ENCODE measurements around the gene DEPDC5. TPM values are rescaled to one million over a fixed set of nuclear protein-coding genes. Genes with fewer than 3 reads are reported as not detected.
A peak's percentile ranks its signal among the peaks of the same experiment; 100 is the strongest.
"Not testable (repeated sequence)": the region's sequence is repeated elsewhere in the genome, so short reads cannot be mapped to it uniquely, and the experiment has no call there.

The DEPDC5 gene
- total RNA-seq, 1 experiment from 2014 or later, result 7.9 TPM

DNA sequence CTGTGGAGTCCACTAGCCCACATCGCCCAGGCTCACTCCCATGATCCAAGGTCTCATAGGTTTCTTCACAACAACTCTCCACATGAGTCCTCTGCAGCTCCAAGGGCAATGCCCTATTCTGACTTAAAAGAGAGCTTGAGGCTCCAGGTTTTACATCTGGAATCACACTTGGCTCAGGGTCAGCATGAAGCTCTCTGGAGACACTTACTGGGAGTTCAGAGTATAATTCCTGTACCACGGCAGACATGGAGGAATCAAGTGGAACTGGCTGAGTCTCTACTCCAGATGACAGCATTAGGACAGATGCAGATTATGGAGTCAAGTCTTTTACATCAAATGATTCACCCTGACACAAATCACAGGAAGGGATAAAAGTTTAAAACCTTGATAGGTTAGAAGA is 15.3 kb upstream of the DEPDC5 start:
- intact Hi-C loops (cut with micrococcal nuclease), result no loop called here
- TF ChIP-seq EZH2phosphoT487 (IDR thresholded peaks at IDR 0.05; ENCODE audit: borderline replicate concordance, low read length) (no peak), EZH2 (IDR thresholded peaks at IDR 0.05; ENCODE audit: low read length, unreplicated experiment) (no peak)
- TF ChIP-seq, protein P1, sequence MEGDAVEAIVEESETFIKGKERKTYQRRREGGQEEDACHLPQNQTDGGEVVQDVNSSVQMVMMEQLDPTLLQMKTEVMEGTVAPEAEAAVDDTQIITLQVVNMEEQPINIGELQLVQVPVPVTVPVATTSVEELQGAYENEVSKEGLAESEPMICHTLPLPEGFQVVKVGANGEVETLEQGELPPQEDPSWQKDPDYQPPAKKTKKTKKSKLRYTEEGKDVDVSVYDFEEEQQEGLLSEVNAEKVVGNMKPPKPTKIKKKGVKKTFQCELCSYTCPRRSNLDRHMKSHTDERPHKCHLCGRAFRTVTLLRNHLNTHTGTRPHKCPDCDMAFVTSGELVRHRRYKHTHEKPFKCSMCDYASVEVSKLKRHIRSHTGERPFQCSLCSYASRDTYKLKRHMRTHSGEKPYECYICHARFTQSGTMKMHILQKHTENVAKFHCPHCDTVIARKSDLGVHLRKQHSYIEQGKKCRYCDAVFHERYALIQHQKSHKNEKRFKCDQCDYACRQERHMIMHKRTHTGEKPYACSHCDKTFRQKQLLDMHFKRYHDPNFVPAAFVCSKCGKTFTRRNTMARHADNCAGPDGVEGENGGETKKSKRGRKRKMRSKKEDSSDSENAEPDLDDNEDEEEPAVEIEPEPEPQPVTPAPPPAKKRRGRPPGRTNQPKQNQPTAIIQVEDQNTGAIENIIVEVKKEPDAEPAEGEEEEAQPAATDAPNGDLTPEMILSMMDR (conservative IDR thresholded peaks at IDR 0.05; ENCODE audit: low read depth, low read length), result no peak
- peaks cover 48% of the 10 kb centered on the region for H3K79me2 ChIP-seq (ENCODE audit: low read length)
- H2AFZ ChIP-seq (ENCODE audit: low read length), result no peak overlapping the region
- TSS peak; percentile 4 for BruUV-seq (replicated peaks)
- no peak overlapping the region for H3K4me2 ChIP-seq (ENCODE audit: low read length)
- H3K27me3 ChIP-seq (ENCODE audit: low read length), result no peaks in the 10 kb centered on the region
- no peak overlapping the region for H3K4me3 ChIP-seq (ENCODE audit: low read length)
- no peaks in the 10 kb centered on the region for H3K9me2 ChIP-seq (replicated peaks; ENCODE audit: low read length)
- H3K4me1 ChIP-seq (ENCODE audit: insufficient read depth, low read length), result peaks cover 14% of the 10 kb centered on the region
- ChIA-PET CTCF (no interaction called here), POLR2A (ENCODE audit: unreplicated experiment) (no interaction called here)
- DNase-seq (no peak), ATAC-seq (no peak)
- no peaks in the 10 kb centered on the region for H4K20me1 ChIP-seq (ENCODE audit: low read length)
- no peaks in the 10 kb centered on the region for H3F3A ChIP-seq (ENCODE audit: low read length, unreplicated experiment)
- no peak overlapping the region for H3K9ac ChIP-seq (ENCODE audit: low read length)
- no peaks in the 10 kb centered on the region for H3K9me3 ChIP-seq (ENCODE audit: low read length)
- H3K36me3 ChIP-seq (ENCODE audit: low read depth, low read length), result peaks cover 7% of the 10 kb centered on the region
- H3K27ac ChIP-seq (ENCODE audit: low read length), result no peak overlapping the region

DNA sequence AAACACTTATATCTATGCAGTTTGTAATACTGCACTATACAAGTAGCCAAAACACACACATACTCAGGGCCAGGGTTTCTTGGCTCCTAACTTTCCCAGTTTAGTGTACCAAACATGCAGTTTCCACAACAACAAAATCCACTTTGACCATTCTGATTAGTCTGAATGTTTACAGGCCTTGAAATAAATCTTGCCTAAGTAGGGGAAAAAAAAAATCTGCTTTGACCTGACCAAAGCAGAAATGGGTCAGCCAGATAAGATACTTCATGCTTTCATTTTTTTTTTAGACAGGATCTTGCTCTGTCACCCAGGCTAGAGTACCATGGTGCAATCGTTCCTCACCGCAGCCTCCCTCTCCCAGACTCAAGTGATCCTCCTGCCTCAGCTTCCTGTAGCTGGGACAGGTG is 14.0 kb upstream of the DEPDC5 start:
- Histone ChIP-seq H3K4me1 (ENCODE audit: insufficient read depth, low read length) (peaks cover 3% of the 10 kb centered on the region), H3K36me3 (ENCODE audit: low read depth, low read length) (peaks cover 7% of the 10 kb centered on the region), H3K9me3 (ENCODE audit: low read length) (no peaks in the 10 kb centered on the region), H2AFZ (ENCODE audit: low read length) (no peak overlapping the region), H3K27me3 (ENCODE audit: low read length) (no peaks in the 10 kb centered on the region), H3K9me2 (replicated peaks; ENCODE audit: low read length) (no peaks in the 10 kb centered on the region), H3K27ac (ENCODE audit: low read length) (no peak overlapping the region), H4K20me1 (ENCODE audit: low read length) (no peaks in the 10 kb centered on the region), H3K4me3 (ENCODE audit: low read length) (no peak overlapping the region), H3K9ac (ENCODE audit: low read length) (no peak overlapping the region), H3F3A (ENCODE audit: low read length, unreplicated experiment) (no peaks in the 10 kb centered on the region), H3K79me2 (ENCODE audit: low read length) (peaks cover 46% of the 10 kb centered on the region), H3K4me2 (ENCODE audit: low read length) (no peak overlapping the region)
- TF ChIP-seq EZH2 (IDR thresholded peaks at IDR 0.05; ENCODE audit: low read length, unreplicated experiment), result no peak
- TF ChIP-seq, protein P1 (conservative IDR thresholded peaks at IDR 0.05; ENCODE audit: low read depth, low read length), result no peak
- DNase-seq, result no peak
- intact Hi-C loops (cut with micrococcal nuclease), result no loop called here
- ChIA-PET POLR2A (ENCODE audit: unreplicated experiment) (no interaction called here), CTCF (no interaction called here)
- ATAC-seq, result no peak
- BruUV-seq (replicated peaks), result no TSS peak

DNA sequence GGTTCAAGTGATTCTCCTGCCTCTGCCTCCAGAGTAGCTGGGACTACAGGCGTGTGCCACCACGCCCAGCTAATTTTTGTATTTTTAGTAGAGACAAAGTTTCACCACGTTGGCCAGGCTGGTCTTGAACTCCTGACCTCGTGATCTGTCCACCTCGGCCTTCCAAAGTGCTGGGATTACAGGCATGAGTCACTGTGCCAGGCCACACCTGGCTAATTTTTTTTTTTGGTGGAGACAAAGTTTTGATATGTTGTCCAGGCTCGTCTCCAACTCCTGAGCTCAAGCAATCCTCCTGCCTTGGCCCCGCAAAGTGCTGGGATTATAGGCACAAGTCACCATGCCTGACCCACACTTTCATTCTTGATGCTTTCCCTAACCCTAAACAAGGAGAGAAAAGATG is 13.5 kb upstream of the DEPDC5 start:
- H3K27me3 ChIP-seq (ENCODE audit: low read length); H3K4me2 ChIP-seq (ENCODE audit: low read length); intact Hi-C loops (cut with micrococcal nuclease); H3F3A ChIP-seq (ENCODE audit: low read length, unreplicated experiment); ATAC-seq; CTCF ChIA-PET; H2AFZ ChIP-seq (ENCODE audit: low read length); H3K9me3 ChIP-seq (ENCODE audit: low read length); H3K36me3 ChIP-seq (ENCODE audit: low read depth, low read length); H3K27ac ChIP-seq (ENCODE audit: low read length); H3K9me2 ChIP-seq (replicated peaks; ENCODE audit: low read length); H3K9ac ChIP-seq (ENCODE audit: low read length); H4K20me1 ChIP-seq (ENCODE audit: low read length); H3K4me3 ChIP-seq (ENCODE audit: low read length); POLR2A ChIA-PET (ENCODE audit: unreplicated experiment); H3K4me1 ChIP-seq (ENCODE audit: insufficient read depth, low read length); DNase-seq; BruUV-seq (replicated peaks): not testable (repeated sequence)
- peaks cover 44% of the 10 kb centered on the region for H3K79me2 ChIP-seq (ENCODE audit: low read length)
